Fibroblast of skin of right biceps (primary cell): ENCODE measurements around the gene PGM2.

ENCODE experiments used
- DNase-seq: peaks from one replicate; pipeline ENCODE4 v3.0.0-alpha.2; 2013

PGM2 gene

DNA sequence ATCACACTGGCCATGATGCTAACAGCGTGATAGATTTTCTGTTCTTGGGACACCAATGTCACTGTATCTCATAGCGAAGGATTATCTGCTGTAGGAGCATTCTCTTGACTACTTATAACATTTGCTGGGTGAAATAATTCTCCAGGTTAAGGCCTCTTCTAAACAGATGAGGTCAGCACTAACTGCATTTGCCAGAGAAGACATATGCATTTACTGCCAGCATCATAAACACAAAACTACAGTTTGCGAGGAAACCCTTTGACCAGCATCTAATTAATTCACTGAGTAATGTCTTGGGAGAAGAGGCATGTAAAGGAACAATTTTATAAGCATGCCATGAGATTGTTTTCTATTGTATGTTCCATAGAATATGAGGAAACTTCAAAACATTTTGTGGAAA lies 78.3 kb downstream of the PGM2 start:
- DNase-seq: no peak

DNA sequence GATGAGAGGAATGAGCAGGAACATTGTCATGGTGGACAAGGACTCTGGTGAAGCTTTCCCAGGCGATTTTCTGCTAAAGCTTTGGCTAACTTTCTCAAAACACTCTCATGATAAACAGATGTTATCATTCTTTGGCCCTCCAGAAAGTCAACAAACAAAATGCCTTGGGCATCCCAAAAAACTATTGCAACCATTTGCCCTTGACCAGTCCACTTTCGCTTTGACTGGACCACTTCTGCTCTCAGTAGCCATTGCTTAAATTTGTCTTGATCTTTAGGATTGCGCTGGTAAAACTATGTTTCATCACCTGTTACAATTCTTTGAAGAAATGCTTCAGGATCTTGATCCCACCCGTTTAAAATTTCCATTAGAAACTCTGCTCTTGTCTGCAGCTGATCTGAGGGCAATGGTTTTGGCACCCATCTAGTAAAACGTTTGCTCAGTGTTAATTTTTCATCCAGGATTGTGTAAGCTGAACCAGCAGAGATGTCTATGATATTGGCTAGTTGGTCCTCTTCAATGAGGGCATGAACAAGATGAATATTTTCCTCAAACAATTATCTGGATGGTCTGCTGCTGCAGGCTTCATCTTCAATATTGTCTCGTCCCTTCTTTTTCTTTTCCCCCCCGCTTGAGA lies 79.2 kb downstream of the PGM2 start:
- no peak for DNase-seq

DNA sequence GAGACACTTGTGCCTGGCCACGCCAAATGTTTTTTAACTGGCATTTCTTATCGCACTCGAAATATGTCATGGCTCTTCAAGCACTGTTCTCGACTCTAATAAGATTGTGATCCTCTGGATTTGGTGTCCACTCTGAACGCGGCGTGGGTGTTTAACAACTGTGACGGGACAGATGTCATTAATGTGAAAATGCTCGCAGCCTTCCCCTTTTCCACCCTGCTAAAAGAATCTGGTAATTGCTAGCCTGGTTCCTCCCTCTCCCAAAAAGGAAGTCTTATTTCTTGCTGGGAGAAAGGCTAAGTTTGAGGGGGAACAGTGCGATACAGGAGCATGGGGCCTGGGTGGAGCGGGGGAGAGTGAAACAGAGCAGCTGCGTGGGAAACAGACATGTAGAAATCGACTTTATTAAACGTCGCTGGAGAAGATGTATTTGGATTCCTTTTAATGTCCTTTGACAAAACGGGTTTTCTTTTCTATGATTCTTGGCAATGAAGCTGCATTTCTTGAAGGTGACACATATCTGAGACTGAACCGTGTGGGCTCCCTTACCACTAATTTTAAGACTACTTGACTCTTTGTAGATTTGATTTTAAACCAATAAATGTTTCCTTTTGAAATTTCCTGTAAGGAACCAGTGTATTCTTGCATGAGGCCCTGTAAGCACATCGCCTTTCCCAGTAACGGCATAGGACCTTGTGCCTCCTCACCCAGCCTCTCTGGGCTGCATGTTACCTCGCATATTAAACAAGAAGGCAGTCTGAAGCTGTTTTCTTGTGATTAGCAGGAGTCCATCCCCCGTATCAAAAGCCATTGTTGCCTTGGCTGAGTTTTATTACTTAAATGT lies 82.2 kb downstream of the PGM2 start:
- DNase-seq: peak; percentile 65

DNA sequence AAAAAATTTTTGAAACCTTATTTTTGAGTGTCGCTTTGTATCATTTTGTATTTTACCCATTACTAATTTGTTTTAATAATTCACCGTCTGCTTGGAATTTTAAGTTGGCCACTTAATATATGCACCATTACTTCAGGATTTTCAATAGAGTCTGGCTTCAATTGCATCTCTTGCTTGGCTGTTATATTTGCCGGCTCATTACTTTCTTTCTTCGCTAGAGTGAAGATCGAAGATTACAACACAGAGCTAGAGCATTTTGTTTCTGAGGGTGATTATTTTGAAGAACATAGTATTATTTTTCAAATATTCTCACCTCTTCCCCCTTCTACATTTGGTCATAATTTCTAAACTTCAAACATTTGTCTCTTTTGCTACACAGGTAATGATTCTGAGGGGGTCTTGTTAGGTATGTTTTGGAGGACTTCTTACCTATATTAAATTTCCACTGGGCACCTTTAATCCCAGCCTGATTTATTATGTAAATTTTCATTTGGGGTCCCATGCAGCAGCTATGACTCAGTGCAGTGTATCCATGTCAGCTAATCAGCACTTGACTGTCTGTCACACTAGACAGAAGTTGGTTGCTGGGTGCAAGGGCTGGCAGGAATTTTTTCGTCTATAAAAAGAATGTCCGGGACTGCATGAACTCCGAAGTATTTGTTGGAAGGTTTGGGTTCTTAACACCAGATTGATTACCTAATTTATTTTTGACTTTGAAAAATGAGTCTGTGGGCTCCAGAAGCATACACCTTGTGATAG lies 83.0 kb downstream of the PGM2 start:
- no peak for DNase-seq

DNA sequence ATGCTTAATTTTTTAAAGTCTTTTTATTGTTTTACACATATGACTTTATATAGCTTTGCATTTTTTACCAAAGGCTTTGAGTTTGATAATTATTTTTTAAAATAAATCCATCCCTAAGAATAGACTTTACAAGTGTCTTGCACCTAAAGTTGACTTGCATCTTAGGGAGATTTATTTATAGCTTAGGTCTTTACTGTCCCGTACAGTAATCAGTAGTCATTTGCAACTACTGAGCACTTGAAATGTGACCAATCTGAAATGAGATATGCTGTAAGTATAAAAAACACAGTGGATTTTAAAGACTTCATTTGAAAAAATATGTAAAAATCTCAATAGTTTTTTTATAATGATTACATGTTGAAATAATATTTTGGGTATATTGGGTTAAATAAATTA lies 83.6 kb downstream of the PGM2 start:
- DNase-seq: no peak
